HG02981 (cell line): ENCODE data around the gene EXOC4.
"Not testable (repeated sequence)": the region's sequence is repeated elsewhere in the genome, so short reads cannot be mapped to it uniquely, and the experiment has no call there.

Experiments used
- ATAC-seq: cut with Tn5 transposase; IDR thresholded peaks from one replicate; pipeline ENCODE4 v1.9.1; 2021; ENCODE audit warnings: mild to moderate bottlenecking, moderate library complexity; ENCODE audit not compliant: unreplicated experiment

Gene EXOC4

DNA sequence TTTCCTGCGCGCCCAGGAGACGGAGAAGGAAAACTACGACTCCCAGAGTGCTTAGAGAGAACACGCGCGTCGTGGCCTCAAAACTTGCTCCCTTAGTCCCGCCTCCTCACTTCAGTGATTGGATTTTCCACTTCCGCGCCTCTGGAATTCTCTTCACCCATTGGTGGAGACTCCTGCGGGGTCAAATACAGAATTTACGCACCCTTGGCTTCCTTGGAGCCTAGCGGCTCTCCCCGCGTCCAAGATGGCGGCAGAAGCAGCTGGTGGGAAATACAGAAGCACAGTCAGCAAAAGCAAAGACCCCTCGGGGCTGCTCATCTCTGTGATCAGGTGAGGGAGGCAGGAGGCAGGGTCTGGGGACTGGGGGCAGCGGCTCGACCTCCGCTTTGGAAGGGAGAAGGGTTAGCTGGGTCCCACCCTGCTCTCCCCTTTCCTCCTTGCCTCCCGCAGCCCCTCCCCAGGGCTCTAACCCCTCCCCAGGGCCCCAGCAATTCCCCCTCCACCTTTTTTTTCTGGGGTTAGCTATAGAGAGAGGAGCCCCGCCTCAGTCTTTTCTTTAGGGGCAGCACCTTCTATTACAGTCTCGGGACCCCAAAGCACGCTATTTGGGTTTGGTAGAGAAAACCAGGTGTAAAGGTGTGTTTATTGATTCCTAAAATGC, at the start of gene EXOC4:
Gene EXOC4, plus strand, starts transcription at position 221 of the 661 bp plus-strand sequence.
- ATAC-seq: peak; percentile 98

DNA sequence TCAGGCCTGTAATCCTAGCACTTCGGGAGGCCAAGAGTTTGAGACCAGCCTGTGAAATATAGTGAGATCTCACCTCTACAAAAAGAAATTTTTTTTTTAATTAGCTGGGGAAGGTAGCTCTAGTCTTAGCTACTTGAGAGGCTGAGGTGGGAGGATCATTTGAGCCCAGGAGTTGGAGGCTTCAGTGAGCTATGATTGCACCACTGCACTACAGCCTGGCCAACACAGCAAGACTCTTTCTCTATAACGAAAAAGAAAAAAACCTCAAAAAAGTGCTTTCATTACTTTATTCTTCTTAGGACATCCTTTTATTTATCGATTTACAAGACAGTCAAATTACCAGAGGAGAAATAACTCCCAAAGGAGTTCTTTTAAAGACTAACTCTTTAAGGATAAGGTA, 49.4 kb upstream of the EXOC4 start:
- no peak for ATAC-seq

DNA sequence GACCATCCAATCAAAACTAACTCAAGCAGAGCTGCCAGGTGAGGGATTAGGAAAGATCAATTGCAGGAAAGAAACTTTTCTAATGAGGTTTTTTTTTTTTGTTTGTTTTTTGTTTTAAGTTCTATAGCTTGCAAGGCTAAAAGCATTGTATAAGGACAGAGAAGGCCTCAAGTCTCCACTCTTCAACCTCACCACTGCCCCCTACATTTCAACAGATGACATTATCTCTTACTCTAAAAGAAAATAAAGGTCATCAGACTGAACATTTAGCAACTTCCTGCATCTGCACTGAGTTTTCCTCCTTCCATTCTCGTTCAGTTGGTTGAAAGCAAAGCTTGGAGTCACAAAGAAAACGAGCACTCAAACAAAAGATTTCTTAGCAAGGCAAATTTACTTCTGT, 45.2 kb upstream of the EXOC4 start:
- no peak for ATAC-seq

DNA sequence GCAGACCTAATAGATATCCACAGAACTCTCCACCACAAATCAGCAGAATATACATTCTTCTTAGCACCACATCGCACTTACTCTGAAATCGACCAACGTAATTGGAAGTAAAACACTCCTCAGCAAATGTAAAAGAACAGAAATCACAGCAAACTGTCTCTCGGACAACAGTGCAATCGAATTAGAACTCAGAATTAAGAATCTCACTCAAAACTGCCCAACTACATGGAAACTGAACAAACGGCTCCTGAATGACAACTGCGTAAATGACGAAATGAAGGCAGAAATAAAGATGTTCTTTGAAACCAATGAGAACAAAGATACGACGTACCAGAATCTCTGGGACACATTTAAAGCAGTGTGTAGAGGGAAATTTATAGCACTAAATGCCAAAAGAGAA, 42.1 kb upstream of the EXOC4 start:
- not testable (repeated sequence) for ATAC-seq

DNA sequence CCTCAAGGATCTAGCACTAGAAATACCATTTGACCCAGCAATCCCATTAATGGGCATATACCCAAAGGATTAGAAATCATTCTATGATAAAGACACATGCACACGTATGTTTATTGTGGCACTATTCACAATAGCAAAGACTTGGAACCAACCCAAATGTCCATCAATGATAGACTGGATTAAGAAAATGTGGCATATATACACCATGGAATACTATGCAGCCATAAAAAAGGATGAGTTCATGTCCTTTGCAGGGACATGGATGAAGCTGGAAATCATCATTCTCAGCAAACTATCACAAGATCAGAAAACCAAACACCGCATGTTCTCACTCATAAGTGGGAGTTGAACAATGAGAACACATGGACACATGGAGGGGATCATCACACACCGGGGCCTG, 39.1 kb upstream of the EXOC4 start:
- not testable (repeated sequence) for ATAC-seq

DNA sequence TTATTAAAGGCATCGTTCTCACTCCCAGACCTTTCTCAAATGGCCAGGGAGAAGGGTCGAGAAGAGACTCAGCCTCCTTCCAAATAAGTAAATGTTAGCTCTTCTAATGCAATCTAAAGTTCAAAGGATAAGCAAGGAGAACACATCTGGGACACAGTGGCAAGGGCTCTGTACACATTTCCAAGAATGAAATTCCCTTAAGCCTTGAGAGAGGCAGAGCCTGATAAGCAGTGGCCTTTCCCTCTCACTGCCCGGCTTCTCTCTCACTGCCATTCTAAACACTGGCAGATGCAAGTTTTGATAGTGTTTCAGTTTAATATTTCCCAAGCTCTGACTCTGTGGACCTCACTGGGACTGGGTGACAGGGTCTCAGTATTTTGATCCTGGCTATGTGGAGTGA, 35.1 kb upstream of the EXOC4 start:
- no peak for ATAC-seq

DNA sequence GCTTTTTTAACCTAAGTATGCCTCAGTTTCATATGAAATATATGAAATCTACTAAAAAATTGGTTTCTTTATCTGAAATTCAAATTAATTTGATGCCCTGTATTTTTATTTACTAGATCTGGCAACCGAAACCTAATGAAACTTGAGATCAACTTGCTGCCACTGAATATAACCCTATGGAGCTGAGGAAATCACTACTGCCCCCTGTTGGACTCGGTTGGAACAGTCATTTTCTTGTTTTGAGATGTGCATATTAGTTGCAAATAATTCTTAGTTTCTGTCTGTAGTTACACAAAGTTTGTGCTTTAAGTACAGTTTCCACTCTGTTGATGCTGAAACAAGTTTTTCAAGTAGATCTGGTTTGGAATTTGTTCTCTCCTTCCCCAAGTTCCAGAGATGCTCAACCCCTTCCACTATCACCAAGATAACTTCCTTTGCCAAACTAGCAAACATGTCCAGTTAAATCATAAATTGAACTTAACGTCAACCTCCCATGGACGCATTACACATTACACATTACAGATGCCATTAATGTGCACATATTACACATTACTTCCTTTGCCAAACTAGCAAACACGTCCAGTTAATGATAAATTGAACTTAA, 22.2 kb upstream of the EXOC4 start:
- no peak for ATAC-seq

DNA sequence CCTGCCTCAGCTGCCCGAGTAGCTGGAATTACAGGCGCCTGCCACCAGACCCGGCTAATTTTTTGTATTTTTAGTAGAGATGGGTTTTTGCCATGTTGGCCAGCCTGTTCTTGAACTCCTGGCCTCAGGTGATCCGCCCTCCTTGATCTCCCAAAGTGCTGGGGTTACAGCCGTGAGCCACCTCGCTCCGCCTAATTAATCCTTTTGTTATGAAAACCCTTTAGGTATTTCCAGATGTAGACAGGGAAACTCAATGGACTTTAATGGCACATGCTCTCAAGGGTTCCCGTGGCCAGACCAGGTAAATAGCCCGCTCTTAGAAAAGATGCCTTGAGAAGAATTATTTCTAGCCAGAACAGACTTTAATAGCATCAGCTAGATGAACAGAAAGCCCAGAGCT, 19.7 kb upstream of the EXOC4 start:
- no peak for ATAC-seq

DNA sequence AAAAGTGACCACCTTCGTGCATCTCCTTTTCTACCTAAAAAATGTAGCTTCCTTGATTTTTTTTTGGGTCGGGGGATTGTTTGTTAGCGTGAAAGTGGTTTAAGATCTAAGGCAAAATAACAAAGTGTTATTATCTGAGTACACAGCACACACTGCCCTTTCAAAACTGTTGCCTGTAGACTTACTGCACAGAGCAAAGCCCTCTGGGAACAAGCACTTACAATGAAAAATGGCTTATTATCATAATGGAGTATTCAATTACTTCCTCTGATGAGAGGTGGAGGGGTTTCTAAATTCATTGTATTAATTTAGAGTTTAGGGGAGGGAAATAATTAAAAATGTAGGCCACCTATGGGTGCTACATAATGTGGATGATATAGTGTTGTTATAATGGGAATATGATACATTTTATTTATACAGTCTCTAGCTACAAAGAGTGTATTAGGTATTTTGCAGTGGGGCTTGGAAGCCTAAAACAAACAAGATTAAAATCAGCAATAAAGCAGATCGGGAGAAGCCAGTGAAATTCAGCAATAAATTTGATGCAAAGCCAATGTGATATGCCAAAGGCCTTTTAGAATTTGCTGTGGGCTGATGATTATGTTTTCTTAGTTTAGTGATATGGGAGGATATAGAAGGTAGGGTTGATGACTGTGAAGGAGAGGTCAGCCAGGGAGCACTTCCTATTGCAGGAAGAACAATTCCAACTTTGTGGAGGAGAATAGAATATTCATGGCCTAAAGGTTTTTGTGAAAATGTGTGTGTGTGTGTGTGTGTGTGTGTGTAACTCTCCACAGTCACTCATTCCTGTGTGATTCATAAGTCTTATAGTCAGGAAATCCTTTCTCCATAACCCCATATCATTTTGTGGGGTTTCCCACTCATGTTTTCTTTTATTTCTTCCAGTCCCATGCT, 17.7 kb upstream of the EXOC4 start:
- ATAC-seq: no peak

DNA sequence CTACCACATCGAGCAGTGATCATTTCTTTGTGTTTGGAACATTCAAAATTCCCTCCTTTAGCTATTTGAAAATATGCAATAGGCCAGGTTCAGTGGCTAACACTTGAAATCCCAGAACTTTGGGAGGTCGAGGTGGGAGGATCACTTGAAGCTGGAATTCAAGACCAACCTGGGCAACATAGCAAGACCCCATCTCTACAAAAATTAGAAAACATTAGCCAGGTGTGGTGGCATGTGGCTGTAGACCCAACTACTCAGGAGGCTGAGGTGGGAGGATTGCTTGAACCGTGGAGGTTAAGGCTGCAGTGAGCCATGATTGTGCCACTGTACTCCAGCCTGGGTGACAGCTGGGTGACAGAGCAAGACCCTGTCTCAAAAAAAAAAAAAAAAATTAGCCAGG, 15.3 kb upstream of the EXOC4 start:
- ATAC-seq: no peak

DNA sequence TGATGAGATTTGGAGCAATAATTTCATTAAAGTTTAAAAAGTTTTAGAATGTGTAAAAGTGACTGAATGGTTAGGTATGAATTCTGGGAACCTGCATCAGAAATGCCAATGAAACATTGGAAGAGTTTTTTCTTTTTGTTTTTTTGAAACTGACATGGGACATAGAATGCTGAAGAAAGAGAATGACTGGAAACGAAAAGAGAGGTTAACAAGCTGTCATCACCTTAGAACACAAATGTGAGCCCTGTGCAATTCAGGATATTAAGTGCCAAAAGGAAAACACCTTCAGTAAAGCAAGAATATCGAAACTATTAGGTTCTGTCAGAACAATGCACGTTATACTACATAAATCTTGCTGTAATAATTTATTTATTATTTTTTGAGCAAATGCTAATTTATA, 12.6 kb upstream of the EXOC4 start:
- no peak for ATAC-seq

DNA sequence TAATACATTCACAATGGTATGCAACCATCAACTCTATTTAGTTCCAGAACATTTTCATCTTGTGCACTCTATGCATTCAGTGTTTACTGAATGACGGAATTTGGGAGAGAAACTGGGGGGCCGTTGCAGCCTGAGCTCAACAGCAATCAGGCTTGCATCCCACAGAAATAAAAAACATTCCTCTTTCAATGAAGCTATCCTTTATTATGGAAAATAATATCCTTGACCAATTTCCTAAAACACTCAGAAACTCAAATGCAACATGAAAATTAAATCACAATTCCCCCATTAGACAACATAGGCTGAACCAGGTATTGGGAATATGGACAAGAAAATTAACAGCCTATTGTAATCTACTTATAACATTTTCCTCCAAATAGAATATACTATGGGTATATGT, 6.3 kb upstream of the EXOC4 start:
- ATAC-seq: no peak

DNA sequence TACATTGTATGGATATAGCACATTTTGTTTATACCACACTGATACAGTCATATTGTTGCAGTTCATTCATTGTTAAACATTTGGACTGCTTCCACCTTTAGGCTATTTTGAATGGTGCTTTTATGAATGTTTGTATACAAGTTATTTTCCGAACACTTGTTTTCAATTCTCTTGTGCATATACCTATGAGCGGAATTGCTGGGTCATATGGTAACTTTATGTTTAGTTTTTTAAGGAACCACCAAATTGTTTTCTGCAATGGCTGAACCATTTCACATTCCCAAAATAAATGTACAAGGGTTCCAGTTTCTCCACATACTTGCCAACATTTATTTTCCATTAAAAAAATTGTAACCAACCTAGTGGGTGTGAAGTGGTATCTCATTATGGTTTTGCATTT, 4.0 kb upstream of the EXOC4 start:
- no peak for ATAC-seq

DNA sequence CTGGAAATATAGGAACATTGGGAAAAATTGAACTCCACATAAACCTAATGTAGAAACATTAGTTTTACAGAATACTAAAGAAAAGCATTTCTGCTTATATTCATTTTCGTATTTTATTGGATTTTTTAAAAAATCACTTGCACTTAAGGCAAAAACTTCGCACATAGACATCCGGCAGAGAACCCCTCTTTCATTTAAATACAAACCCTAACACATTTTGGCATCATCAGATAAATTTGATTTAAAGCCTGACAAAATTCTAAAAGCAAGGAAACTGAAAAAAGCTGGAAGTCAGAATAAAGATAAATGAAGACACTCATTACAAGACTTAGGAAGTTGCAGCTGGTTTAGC, 396 bp upstream of the EXOC4 start:
- no peak for ATAC-seq

DNA sequence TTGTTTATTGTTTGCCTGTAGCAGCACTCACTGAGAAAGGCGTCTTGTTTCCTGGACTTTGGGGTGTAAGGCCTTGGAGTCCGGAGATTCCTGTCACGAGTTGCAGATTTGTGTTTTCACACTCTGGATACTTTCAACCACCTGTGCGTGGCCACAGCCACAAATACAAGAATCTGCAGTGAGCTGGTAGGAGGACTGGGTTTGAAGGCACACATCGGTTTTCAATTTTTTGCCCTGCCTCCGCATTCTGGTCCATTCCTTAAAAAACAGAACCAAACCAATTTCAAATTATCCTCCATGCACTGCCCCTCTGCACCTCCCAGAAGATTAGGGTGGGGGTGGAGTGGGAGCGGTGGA, 619 bp downstream of the EXOC4 start:
- ATAC-seq: no peak

DNA sequence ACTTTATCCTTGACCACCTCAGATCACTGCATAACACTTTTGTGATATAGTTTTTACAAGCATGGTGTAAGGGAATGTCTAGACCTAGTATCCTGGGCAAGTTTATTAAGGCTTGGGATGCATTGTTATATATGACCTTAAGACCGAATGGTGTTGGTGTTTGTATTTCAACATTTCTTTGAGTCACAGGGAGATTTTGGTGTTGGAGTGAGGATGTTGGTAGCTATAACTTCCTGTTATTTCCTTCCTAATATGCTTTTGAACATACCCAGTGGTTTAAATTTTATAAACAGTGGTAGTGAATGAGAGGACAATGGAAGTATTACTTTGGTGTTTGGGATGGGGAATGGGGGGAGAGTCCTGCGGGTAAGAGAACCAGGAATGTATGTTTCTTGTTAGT, 2.6 kb downstream of the EXOC4 start:
- ATAC-seq: no peak

DNA sequence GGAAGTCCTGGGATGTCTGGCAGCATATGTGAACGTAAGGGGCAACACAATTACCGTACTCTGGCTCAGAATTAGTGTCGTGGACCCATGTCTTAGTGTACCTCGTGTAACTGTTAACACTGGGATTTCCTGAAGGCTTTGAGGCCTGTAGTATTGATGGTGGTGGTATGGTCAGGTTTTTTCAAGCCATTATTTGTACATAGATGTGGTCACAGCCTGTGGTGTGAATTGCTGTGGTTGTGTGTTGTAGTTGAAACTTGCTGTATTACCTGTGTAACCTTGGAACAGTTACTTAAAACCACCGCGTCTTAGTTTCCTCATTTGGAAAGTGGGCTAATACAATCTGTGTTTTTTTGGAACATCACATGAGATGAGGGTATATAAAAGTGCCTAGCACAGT, 5.3 kb downstream of the EXOC4 start:
- ATAC-seq: no peak

DNA sequence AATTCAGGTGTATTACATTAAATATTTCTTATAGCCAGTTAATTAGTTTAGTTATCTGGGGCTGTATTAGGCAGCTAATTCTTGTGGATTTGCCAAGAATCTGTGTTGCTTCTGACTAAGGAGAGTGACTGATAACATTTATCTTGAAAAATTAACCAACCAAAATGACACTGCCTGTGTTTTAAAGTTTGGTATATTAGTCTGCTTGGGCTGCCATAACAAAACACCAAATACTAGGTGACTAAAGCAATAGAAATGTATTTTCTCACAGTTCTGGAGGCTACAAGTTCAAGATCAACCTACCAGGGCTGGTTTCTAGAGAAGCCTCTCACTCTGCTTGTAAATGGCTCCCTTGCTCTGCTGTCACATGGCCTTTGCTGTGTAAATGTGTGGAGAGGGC, 12.9 kb downstream of the EXOC4 start:
- ATAC-seq: no peak

DNA sequence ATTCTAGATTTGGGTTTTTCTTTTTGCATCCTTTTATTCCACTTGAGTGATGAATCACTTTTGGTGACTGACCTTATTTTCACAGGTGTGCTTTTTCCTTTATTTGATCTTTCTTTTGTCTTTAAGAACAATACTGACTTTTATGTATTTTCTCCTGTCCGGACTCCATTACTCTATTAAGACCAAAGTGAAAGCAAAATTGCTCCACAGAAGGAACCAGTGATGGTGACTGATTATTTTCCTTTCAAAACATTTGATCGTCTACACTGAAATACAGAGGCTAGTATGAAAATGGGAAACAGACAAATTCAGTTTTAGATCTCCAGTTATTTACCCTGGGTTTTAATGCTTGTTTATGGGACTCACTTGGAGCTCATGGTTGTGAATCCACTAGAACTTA, 15.5 kb downstream of the EXOC4 start:
- ATAC-seq: no peak

DNA sequence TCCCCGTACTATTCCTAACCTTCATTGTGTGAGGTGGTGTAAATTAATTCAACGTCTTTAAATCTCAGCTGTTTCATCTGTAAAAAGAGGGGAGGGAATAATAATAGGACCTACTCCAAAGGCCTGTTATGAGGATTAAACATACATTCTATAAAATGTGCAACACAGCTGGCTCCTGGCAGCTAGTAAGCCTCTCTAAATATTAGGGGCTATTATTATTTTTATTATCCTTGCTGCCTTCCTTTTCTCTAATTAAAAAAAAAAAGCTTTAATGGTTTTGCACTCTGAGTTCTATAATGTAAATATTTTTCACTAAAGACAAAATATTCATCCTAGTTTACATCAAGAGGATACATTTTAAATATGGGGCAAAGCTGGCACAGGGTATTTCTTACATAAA, 19.5 kb downstream of the EXOC4 start:
- ATAC-seq: no peak

DNA sequence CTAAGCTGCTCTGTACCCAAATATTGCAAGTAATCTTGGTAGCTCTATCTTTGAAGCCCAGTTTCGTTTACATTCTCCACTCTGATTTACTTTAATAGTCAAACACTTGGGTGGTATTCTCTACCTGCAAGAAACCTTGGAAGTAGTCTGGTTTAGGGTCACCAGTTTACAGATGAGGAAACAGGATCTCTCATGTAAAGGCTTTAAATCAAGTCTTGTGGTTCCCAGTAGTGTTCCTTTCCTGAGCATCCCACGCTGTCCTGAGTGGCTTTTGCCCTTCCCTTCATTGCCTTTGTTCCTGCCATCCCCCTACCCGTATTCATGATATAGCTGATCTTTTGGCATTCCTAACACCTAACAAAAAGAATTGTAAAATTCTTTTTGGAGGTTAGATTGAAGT, 20.3 kb downstream of the EXOC4 start:
- ATAC-seq: no peak

DNA sequence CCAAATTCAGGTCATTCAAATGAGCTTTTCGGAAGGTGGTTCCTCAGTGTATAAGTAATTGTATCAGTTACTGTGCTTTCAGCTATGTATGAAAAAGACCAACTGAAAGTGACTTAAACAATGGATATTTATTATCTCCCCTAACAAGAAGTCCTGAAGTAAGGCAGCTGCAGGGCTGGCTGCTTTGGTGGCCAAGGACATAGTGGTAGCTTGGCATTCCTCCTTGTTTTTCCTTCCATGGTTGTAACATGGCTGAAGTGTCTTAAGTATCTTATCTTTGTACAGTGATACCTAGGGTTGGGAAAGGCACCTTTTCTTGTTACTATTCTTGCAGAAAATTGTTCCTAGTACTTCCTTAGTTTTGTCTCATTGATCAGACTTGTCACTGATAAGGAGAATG, 21.4 kb downstream of the EXOC4 start:
- no peak for ATAC-seq
